Psoas muscle (tissue), 8 donors: ENCODE results near the gene CHRDL2. TPM values are rescaled to one million over a fixed set of nuclear protein-coding genes. Genes with fewer than 3 reads are reported as not detected.

ENCODE experiments used
- ATAC-seq, 4 donors: fragments of 200-7000 bp; cut with Tn5 transposase; one replicate each; pipeline ENCODE4 v1.9.1; 2020; ENCODE audit warnings: moderate library complexity in 3 of 4, mild to moderate bottlenecking in 2 of 4
- DNase-seq, 2 donors: peaks; one replicate each; pipeline ENCODE4 v3.0.0-alpha.2; 2020
- H3K27ac ChIP-seq: fragments of 200-600 bp; one replicate; pipeline ENCODE4 v1.8.0; 2022
- H3K27me3 ChIP-seq, 3 donors: fragments of 200-600 bp in 1 of 3; one replicate each; pipeline versions ENCODE4 v1.6.1 to v1.8.0; 2013 to 2022; ENCODE audit warnings: low read length in 2 of 3, mild to moderate bottlenecking in 2 of 3, moderate library complexity in 1 of 3; ENCODE audit not compliant: insufficient read depth in 3 of 3
- H3K36me3 ChIP-seq, 2 donors: fragments of 200-600 bp in 1 of 2; one replicate each; pipeline versions ENCODE4 v1.6.1 to v1.8.0; 2013 to 2022; ENCODE audit warnings: low read depth in 1 of 2, mild to moderate bottlenecking in 1 of 2, moderate library complexity in 1 of 2; ENCODE audit not compliant: insufficient read depth in 1 of 2
- H3K4me1 ChIP-seq: fragments of 200-600 bp; one replicate; pipeline ENCODE4 v1.8.0; 2022
- H3K4me3 ChIP-seq: fragments of 200-600 bp; one replicate; pipeline ENCODE4 v1.8.0; 2022; ENCODE audit warnings: mild to moderate bottlenecking
- H3K9me3 ChIP-seq: fragments of 200-600 bp; one replicate; pipeline ENCODE4 v1.8.0; 2022
- CTCF ChIP-seq: fragments of 200-600 bp; IDR thresholded peaks from one replicate; pipeline ENCODE4 v1.8.0; 2022; ENCODE audit warnings: antibody characterized with exemption
- WGBS, 3 donors: extraction: QIAGEN DNeasy Blood & Tissue Kit; methylation state at CpG; one replicate each; pipeline versions ENCODE4 v1.1.6 to v1.1.7; 2013; 5-methylcytosine and 5-hydroxymethylcytosine counted together
- intact Hi-C, 2 donors: fragments of 100-400 bp; cut with DNase I; formaldehyde crosslinking; loops; one replicate each; pipeline versions ENCODE4 v1.11.0 to v1.14.2; 2022
- polyA plus RNA-seq, 3 donors: library from polyadenylated mRNA; stranded (reverse); fragments of 200-250 nt; gene quantifications; one replicate each; pipeline ENCODE4 v1.2.3, GENCODE V29; 2013
- total RNA-seq, 4 donors: library from RNA; stranded (reverse); fragmentation: NEBNext Ultra II Directional in 2 of 4; extraction: Animal tissue kit (Norgen Biotek cat#: 25700) in 2 of 4; gene quantifications; one replicate each; pipeline versions ENCODE4 v1.2.1 to v1.2.4, GENCODE V29; 2021 to 2023
- donor health status: healthy with polysubstance abuse.
- donor health status: DM: no; HTN: no; CAD: no; lungs with moderate emphysema.
- donor health status: Bipolar disorder and iron deficiency.
- donor health status: healthy.
- donor health status: DM: yes; HTN: yes; CAD: no.
- donor health status: DM: no; HTN: no; CAD: no.
- donor health status: DM: no; HTN: no; CAD: no.
- donor health status: DM: yes; HTN: yes; CAD: no.

The CHRDL2 gene
- total and polyA plus RNA-seq, 7 donors = 0.39 to 14.1 (median 3.1) TPM

GRCh38 chr11:74749127-74749964 lies 18.1 kb upstream of the CHRDL2 start:
- intact Hi-C loops = no loop called here

GRCh38 chr11:74748211-74749126 lies 17.2 kb upstream of the CHRDL2 start, which contains the start of gene RNF169:
TSS of gene RNF169 (plus strand) at chr11:74748849. CDS start at chr11:74748881, 32 bp downstream.
- no peak for TF ChIP-seq CTCF
- H3K27me3 ChIP-seq = no peaks in the 10 kb centered on the region
- DNase-seq = peak; percentile 92 to 96
- WGBS, 3 donors = 0 to 1% (median 1%) methylated on average over 34 to 47 of the region's 47 CpGs
- no peaks in the 10 kb centered on the region for H3K9me3 ChIP-seq
- no peaks in the 10 kb centered on the region for H3K36me3 ChIP-seq
- peak within 1 kb of the TSS; percentile 98 for H3K4me3 ChIP-seq
- H3K27ac ChIP-seq = peak within 1 kb of the TSS; percentile 96
- peaks cover 18% of the 10 kb centered on the region for H3K4me1 ChIP-seq
- ATAC-seq = peak; percentile 99 to 100 (median 100)
- intact Hi-C loops = no loop called here

More at GRCh38 chr11:74749127-74749964, 18.1 kb upstream of the CHRDL2 start:
- ATAC-seq = peak; percentile 46 to 56 (median 50)
- Histone ChIP-seq H3K9me3 (no peaks in the 10 kb centered on the region), H3K4me1 (peaks cover 27% of the 10 kb centered on the region), H3K4me3 (peak overlapping the region; percentile 98), H3K27ac (peak overlapping the region; percentile 96), H3K27me3 (no peaks in the 10 kb centered on the region), H3K36me3 (no peaks in the 10 kb centered on the region)
- no peak for TF ChIP-seq CTCF
- DNase-seq = peak; percentile 52 to 73
- WGBS, 3 donors = 0 to 1% (median 1%) methylated on average over 34 to 63 of the region's 63 CpGs

GRCh38 chr11:74746868-74747267 lies 15.6 kb upstream of the CHRDL2 start:
- intact Hi-C loops = no loop called here
- 98 to 100% (median 100%) methylated on average over 3 of the region's 3 CpGs for WGBS, 3 donors

GRCh38 chr11:74744277-74744676 lies 13.1 kb upstream of the CHRDL2 start:
- intact Hi-C loops = no loop called here
- DNase-seq = no peak
- H3K27me3 ChIP-seq = no peaks in the 10 kb centered on the region
- H3K9me3 ChIP-seq = no peaks in the 10 kb centered on the region
- ATAC-seq = no peak
- no peaks in the 10 kb centered on the region for H3K36me3 ChIP-seq
- H3K4me3 ChIP-seq = no peak overlapping the region
- H3K27ac ChIP-seq = no peak overlapping the region
- H3K4me1 ChIP-seq = peaks cover 8% of the 10 kb centered on the region
- no peak for TF ChIP-seq CTCF
- 55 to 76% (median 63%) methylated on average over 4 of the region's 4 CpGs for WGBS, 3 donors

More at GRCh38 chr11:74746868-74747267, 15.6 kb upstream of the CHRDL2 start:
- ATAC-seq = no peak
- no peak overlapping the region for H3K27ac ChIP-seq
- no peak for DNase-seq
- no peaks in the 10 kb centered on the region for H3K9me3 ChIP-seq
- no peaks in the 10 kb centered on the region for H3K36me3 ChIP-seq
- peaks cover 18% of the 10 kb centered on the region for H3K4me1 ChIP-seq
- no peak for TF ChIP-seq CTCF
- H3K4me3 ChIP-seq = no peak overlapping the region
- no peaks in the 10 kb centered on the region for H3K27me3 ChIP-seq
